ENCODE data around the gene NXNL1. TPM values are rescaled to one million over a fixed set of nuclear protein-coding genes. Genes with fewer than 3 reads are reported as not detected.
A peak's percentile ranks its signal among the peaks of the same experiment; 100 is the strongest.
"Not testable (repeated sequence)": the region's sequence is repeated elsewhere in the genome, so short reads cannot be mapped to it uniquely, and the experiment has no call there.

Gene NXNL1
- total and polyA plus RNA-seq, 2 donors (not counting 1 experiment from before 2014, with no cell fraction given), result not detected

DNA sequence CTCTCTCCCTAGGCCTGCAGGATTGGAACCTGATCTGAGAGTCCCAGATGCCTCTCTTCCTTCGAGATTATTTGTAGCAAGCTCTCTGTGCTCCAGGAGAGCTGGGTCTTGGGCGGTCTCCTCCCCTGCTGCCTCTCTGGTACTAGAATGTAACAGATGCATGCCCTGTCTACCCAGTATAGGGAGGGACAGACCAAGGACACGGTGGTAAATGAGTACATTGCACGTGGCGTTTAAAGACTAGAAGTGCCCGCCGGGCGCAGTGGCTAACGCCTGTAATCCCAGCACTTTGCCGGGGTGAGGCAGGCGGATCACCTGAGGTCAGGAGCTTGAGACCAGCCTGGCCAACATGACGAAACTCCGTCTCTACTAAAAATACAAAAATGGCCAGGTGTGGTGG lies 21.3 kb upstream of the NXNL1 start:
- no peak for DNase-seq (ENCODE audit: low read depth in 2 of 2)
- no peak overlapping the region for H3K4me2 ChIP-seq (ENCODE audit: extremely low read depth, insufficient read depth, low read length)
- H3K27ac ChIP-seq (ENCODE audit: insufficient read depth, low read length), result no peak overlapping the region
- H3K27me3 ChIP-seq (ENCODE audit: control insufficient read depth, insufficient read depth, low read length), result no peaks in the 10 kb centered on the region
- H4K20me1 ChIP-seq (ENCODE audit: control insufficient read depth, extremely low read depth, insufficient read depth, low read length), result no peaks in the 10 kb centered on the region
- H3K9ac ChIP-seq (ENCODE audit: insufficient read depth, low read length), result no peak overlapping the region
- no peak overlapping the region for H2AFZ ChIP-seq (ENCODE audit: low read length)
- no peaks in the 10 kb centered on the region for H3K4me1 ChIP-seq (ENCODE audit: control insufficient read depth, extremely low read depth, insufficient read depth, low read length)
- no peaks in the 10 kb centered on the region for H3K9me3 ChIP-seq (ENCODE audit: control insufficient read depth, insufficient read depth, low read depth, low read length)
- TF ChIP-seq EZH2 (IDR thresholded peaks at IDR 0.05; ENCODE audit: low read length, missing control alignments), result no peak
- no peak for TF ChIP-seq CTCF (conservative IDR thresholded peaks at IDR 0.05 in 1 of 2, IDR thresholded peaks at IDR 0.05 in 1 of 2; ENCODE audit: low read depth in 1 of 2, low read length in 2 of 2)
- H3K79me2 ChIP-seq (ENCODE audit: control insufficient read depth, insufficient read depth, low read length), result no peaks in the 10 kb centered on the region
- H3K4me3 ChIP-seq (replicated peaks in 1 of 4; ENCODE audit: control extremely low read depth in 1 of 4, insufficient read depth in 1 of 4, low read depth in 3 of 4, low read length in 4 of 4), result no peak overlapping the region
- no peaks in the 10 kb centered on the region for H3K36me3 ChIP-seq (ENCODE audit: control insufficient read depth, insufficient read depth, low read length)

DNA sequence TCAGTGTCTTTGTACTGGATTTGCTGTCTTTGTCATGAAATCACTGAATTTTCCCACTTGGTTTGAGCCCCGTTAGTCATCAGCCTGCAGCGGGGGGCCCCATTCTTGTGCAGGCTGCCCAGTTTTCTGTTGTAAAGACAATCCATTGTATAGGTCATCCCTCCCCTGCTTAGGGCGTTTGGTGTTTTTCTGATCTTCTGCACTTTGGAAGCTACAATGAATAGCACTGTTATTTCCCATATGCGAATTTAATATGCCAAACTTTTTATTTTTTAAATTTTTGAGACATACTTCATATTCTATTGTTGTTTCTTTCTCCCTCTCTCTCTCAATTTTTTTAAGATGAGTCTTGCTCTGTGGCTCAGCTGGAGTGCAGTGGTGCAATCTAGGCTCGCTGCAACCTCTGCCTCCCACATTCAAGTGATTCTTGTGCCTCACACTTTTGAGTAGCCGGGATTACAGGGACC lies 18.6 kb upstream of the NXNL1 start:
- Histone ChIP-seq H2AFZ (ENCODE audit: low read length) (no peak overlapping the region), H4K20me1 (ENCODE audit: control insufficient read depth, extremely low read depth, insufficient read depth, low read length) (no peaks in the 10 kb centered on the region), H3K79me2 (ENCODE audit: control insufficient read depth, insufficient read depth, low read length) (no peaks in the 10 kb centered on the region), H3K27me3 (ENCODE audit: control insufficient read depth, insufficient read depth, low read length) (no peaks in the 10 kb centered on the region), H3K9ac (ENCODE audit: insufficient read depth, low read length) (no peak overlapping the region), H3K9me3 (ENCODE audit: control insufficient read depth, insufficient read depth, low read depth, low read length) (no peaks in the 10 kb centered on the region), H3K4me2 (ENCODE audit: extremely low read depth, insufficient read depth, low read length) (no peak overlapping the region), H3K4me3 (replicated peaks in 1 of 4; ENCODE audit: control extremely low read depth in 1 of 4, insufficient read depth in 1 of 4, low read depth in 3 of 4, low read length in 4 of 4) (no peak overlapping the region), H3K27ac (ENCODE audit: insufficient read depth, low read length) (no peak overlapping the region), H3K4me1 (ENCODE audit: control insufficient read depth, extremely low read depth, insufficient read depth, low read length) (peaks cover 6% of the 10 kb centered on the region), H3K36me3 (ENCODE audit: control insufficient read depth, insufficient read depth, low read length) (no peaks in the 10 kb centered on the region)
- no peak for TF ChIP-seq CTCF (conservative IDR thresholded peaks at IDR 0.05 in 1 of 2, IDR thresholded peaks at IDR 0.05 in 1 of 2; ENCODE audit: low read depth in 1 of 2, low read length in 2 of 2)
- TF ChIP-seq EZH2 (IDR thresholded peaks at IDR 0.05; ENCODE audit: low read length, missing control alignments), result no peak
- DNase-seq (ENCODE audit: low read depth in 2 of 2), result peak; percentile 40 to 73

- no peak overlapping the region for H3K9ac ChIP-seq (ENCODE audit: insufficient read depth, low read length)
- H4K20me1 ChIP-seq (ENCODE audit: control insufficient read depth, extremely low read depth, insufficient read depth, low read length), result no peaks in the 10 kb centered on the region
- H3K9me3 ChIP-seq (ENCODE audit: control insufficient read depth, insufficient read depth, low read depth, low read length), result no peaks in the 10 kb centered on the region
- no peak overlapping the region for H3K27ac ChIP-seq (ENCODE audit: insufficient read depth, low read length)
- H3K4me3 ChIP-seq (replicated peaks in 1 of 4; ENCODE audit: control extremely low read depth in 1 of 4, insufficient read depth in 1 of 4, low read depth in 3 of 4, low read length in 4 of 4), result no peak overlapping the region
- H3K4me1 ChIP-seq (ENCODE audit: control insufficient read depth, extremely low read depth, insufficient read depth, low read length), result peaks cover 8% of the 10 kb centered on the region
- no peaks in the 10 kb centered on the region for H3K27me3 ChIP-seq (ENCODE audit: control insufficient read depth, insufficient read depth, low read length)
- no peaks in the 10 kb centered on the region for H3K79me2 ChIP-seq (ENCODE audit: control insufficient read depth, insufficient read depth, low read length)
- no peak overlapping the region for H3K4me2 ChIP-seq (ENCODE audit: extremely low read depth, insufficient read depth, low read length)
- H2AFZ ChIP-seq (ENCODE audit: low read length), result no peak overlapping the region
- peak; percentile 42 to 75 for DNase-seq (ENCODE audit: low read depth in 2 of 2)
- H3K36me3 ChIP-seq (ENCODE audit: control insufficient read depth, insufficient read depth, low read length), result no peaks in the 10 kb centered on the region
- no peak for TF ChIP-seq CTCF (conservative IDR thresholded peaks at IDR 0.05 in 1 of 2, IDR thresholded peaks at IDR 0.05 in 1 of 2; ENCODE audit: low read depth in 1 of 2, low read length in 2 of 2)
- no peak for TF ChIP-seq EZH2 (IDR thresholded peaks at IDR 0.05; ENCODE audit: low read length, missing control alignments)
Observed at GRCh38 chr19:17475541-17476115, 14.9 kb upstream of the NXNL1 start.

DNA sequence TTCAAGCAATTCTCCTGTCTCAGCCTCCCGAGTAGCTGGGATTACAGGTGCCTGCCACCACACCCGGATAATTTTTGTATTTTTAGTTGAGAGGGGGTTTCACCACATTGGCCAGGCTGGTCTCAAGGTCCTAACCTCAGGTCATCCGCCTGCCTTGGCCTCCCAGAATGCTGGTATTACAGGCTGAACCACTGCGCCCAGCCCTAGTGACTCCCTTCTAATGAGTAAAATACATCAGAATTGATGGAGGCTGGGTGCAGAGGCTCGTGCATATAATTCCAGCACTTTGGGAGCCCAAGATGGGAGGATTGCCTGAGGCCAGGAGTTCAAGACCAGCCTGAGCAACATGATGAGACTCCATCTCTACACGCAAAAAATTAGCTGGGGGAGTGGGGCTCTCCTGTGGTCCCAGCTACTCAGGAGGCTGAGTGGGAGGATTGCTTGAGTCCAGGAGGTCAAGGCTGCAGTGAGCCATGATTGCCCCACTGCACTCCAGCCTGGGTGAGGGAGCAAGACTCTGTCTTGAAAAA lies 14.3 kb upstream of the NXNL1 start:
- H3K36me3 ChIP-seq (ENCODE audit: control insufficient read depth, insufficient read depth, low read length); H3K79me2 ChIP-seq (ENCODE audit: control insufficient read depth, insufficient read depth, low read length); H4K20me1 ChIP-seq (ENCODE audit: control insufficient read depth, extremely low read depth, insufficient read depth, low read length); H3K4me3 ChIP-seq (replicated peaks in 1 of 4; ENCODE audit: control extremely low read depth in 1 of 4, insufficient read depth in 1 of 4, low read depth in 3 of 4, low read length in 4 of 4); H3K9ac ChIP-seq (ENCODE audit: insufficient read depth, low read length); H3K9me3 ChIP-seq (ENCODE audit: control insufficient read depth, insufficient read depth, low read depth, low read length); H2AFZ ChIP-seq (ENCODE audit: low read length); H3K4me1 ChIP-seq (ENCODE audit: control insufficient read depth, extremely low read depth, insufficient read depth, low read length); H3K27ac ChIP-seq (ENCODE audit: insufficient read depth, low read length); H3K4me2 ChIP-seq (ENCODE audit: extremely low read depth, insufficient read depth, low read length); H3K27me3 ChIP-seq (ENCODE audit: control insufficient read depth, insufficient read depth, low read length); DNase-seq (ENCODE audit: low read depth in 2 of 2): not testable (repeated sequence)

Measured in fibroblast of lung (primary cell).